SK-N-SH treated with all-trans-retinoic acid at 6 μM for 48 hours (cell line): ENCODE results near the gene NARF.
A peak's percentile ranks its signal among the peaks of the same experiment; 100 is the strongest.

Experiments
- ATAC-seq: fragments of 200-7000 bp; cut with Tn5 transposase; 3 replicates; pipeline ENCODE4 v1.9.1; 2020; ENCODE audit warnings: mild to moderate bottlenecking, moderate library complexity
- ARNTL ChIP-seq: fragments of 450-650 bp; formaldehyde crosslinking; IDR thresholded peaks from 2 replicates; pipeline ENCODE4 v1.5.0; 2020; ENCODE audit warnings: low read depth, mild to moderate bottlenecking, moderate library complexity, borderline replicate concordance
- BACH2 ChIP-seq: fragments of 250-450 bp; sonication (Bioruptor Pico); IDR thresholded peaks from 2 replicates; pipeline ENCODE4 v1.9.0; 2021; ENCODE audit warnings: mild to moderate bottlenecking, borderline replicate concordance
- CREB5 ChIP-seq: fragments of 250-450 bp; sonication (Bioruptor Pico); IDR thresholded peaks from 2 replicates; pipeline ENCODE4 v1.5.1; 2020; ENCODE audit warnings: low read depth, mild to moderate bottlenecking, moderate library complexity
- CSRNP3 ChIP-seq: fragments of 250-450 bp; sonication (Bioruptor Pico); IDR thresholded peaks from 2 replicates; pipeline ENCODE4 v1.5.1; 2021; ENCODE audit warnings: mild to moderate bottlenecking, moderate library complexity
- ESRRG ChIP-seq: fragments of 250-450 bp; sonication (Bioruptor Pico); IDR thresholded peaks from 2 replicates; pipeline ENCODE4 v1.6.1; 2021; ENCODE audit warnings: mild to moderate bottlenecking
- GLIS3 ChIP-seq: fragments of 250-450 bp; sonication (Bioruptor Pico); IDR thresholded peaks from 2 replicates; pipeline ENCODE4 v1.5.0; 2020; ENCODE audit warnings: mild to moderate bottlenecking, moderate library complexity
- OSR1 ChIP-seq: fragments of 250-450 bp; sonication (Bioruptor Pico); IDR thresholded peaks from 2 replicates; pipeline ENCODE4 v1.8.0; 2022; ENCODE audit warnings: moderate library complexity, mild to moderate bottlenecking, inconsistent platforms
- PATZ1 ChIP-seq: fragments of 250-450 bp; sonication (Bioruptor Pico); IDR thresholded peaks from 2 replicates; pipeline ENCODE4 v1.8.0; 2020; ENCODE audit warnings: mild to moderate bottlenecking, moderate library complexity, borderline replicate concordance
- POU6F1 ChIP-seq: fragments of 250-450 bp; sonication (Bioruptor Pico); IDR thresholded peaks from 2 replicates; pipeline ENCODE4 v1.8.0; 2021; ENCODE audit warnings: low read depth, mild to moderate bottlenecking, moderate library complexity, borderline replicate concordance
- PPARA ChIP-seq: fragments of 250-450 bp; sonication (Bioruptor Pico); IDR thresholded peaks from 2 replicates; pipeline ENCODE4 v1.5.0; 2020; ENCODE audit warnings: mild to moderate bottlenecking, borderline replicate concordance
- SNAI2 ChIP-seq: fragments of 250-450 bp; sonication (Bioruptor Pico); IDR thresholded peaks from 2 replicates; pipeline ENCODE4 v1.5.0; 2020; ENCODE audit warnings: mild to moderate bottlenecking, moderate library complexity
- TCF4 ChIP-seq: fragments of 250-450 bp; sonication (Bioruptor Pico); IDR thresholded peaks from 2 replicates; pipeline ENCODE4 v1.8.0; 2021; ENCODE audit warnings: mild to moderate bottlenecking, moderate library complexity, borderline replicate concordance
- TSHZ2 ChIP-seq: fragments of 250-450 bp; sonication (Bioruptor Pico); IDR thresholded peaks from 2 replicates; pipeline ENCODE4 v1.5.0; 2020; ENCODE audit warnings: mild to moderate bottlenecking, moderate library complexity
- ZC3H10 ChIP-seq: fragments of 250-450 bp; sonication (Bioruptor Pico); IDR thresholded peaks from 2 replicates; pipeline ENCODE4 v1.5.1; 2021; ENCODE audit warnings: mild to moderate bottlenecking, moderate library complexity
- ZFP3 ChIP-seq: fragments of 250-450 bp; sonication (Bioruptor Pico); IDR thresholded peaks from 2 replicates; pipeline ENCODE4 v1.5.0; 2020; ENCODE audit warnings: mild to moderate bottlenecking, moderate library complexity
- ZFP30 ChIP-seq: fragments of 450-650 bp; formaldehyde crosslinking; IDR thresholded peaks from 2 replicates; pipeline ENCODE4 v1.5.0; 2022; ENCODE audit warnings: mild to moderate bottlenecking, moderate library complexity
- ZNF565 ChIP-seq: fragments of 450-650 bp; formaldehyde crosslinking; conservative IDR thresholded peaks from 2 replicates; pipeline ENCODE4 v1.5.0; 2020; ENCODE audit warnings: low read depth, mild to moderate bottlenecking, moderate library complexity
- ZNF70 ChIP-seq: fragments of 450-650 bp; formaldehyde crosslinking; IDR thresholded peaks from 2 replicates; pipeline ENCODE4 v1.5.0; 2020; ENCODE audit warnings: mild to moderate bottlenecking, moderate library complexity
- ZNF8 ChIP-seq: fragments of 450-650 bp; formaldehyde crosslinking; IDR thresholded peaks from 2 replicates; pipeline ENCODE4 v1.5.0; 2020; ENCODE audit warnings: mild to moderate bottlenecking, moderate library complexity

The NARF gene

GRCh38 chr17:82424001-82424862, 34.3 kb upstream of the NARF start:
- peak; percentile 75 for ATAC-seq
- TF ChIP-seq ZNF565 (no peak), TCF4 (CRISPR knock-in tag) (no peak), SNAI2 (no peak), ZC3H10 (CRISPR knock-in tag) (no peak), ESRRG (no peak), ZFP30 (CRISPR knock-in tag) (no peak), PATZ1 (CRISPR knock-in tag) (no peak), GLIS3 (no peak), PPARA (CRISPR knock-in tag) (no peak), ZFP3 (CRISPR knock-in tag) (no peak), CREB5 (CRISPR knock-in tag) (no peak)

- TF ChIP-seq TCF4 (CRISPR knock-in tag) (no peak), ZNF70 (CRISPR knock-in tag) (no peak), ARNTL (CRISPR knock-in tag) (no peak), POU6F1 (CRISPR knock-in tag) (no peak), GLIS3 (no peak), ZFP30 (CRISPR knock-in tag) (no peak), ZFP3 (CRISPR knock-in tag) (no peak), OSR1 (no peak), ZNF8 (no peak)
- TF ChIP-seq, all 23 proteins: peak for 0
- ATAC-seq = no peak
Observed at GRCh38 chr17:82424863-82425159, 33.7 kb upstream of the NARF start.

- TF ChIP-seq BACH2 (CRISPR knock-in tag) = no peak
- TF ChIP-seq TSHZ2 (CRISPR knock-in tag) = no peak
- no peak for ATAC-seq
Observed at GRCh38 chr17:82428546-82428945, 30.0 kb upstream of the NARF start.

GRCh38 chr17:82429824-82430223, 28.7 kb upstream of the NARF start:
- no peak for ATAC-seq
- TF ChIP-seq PPARA (CRISPR knock-in tag) = no peak
- no peak for TF ChIP-seq CSRNP3
- TF ChIP-seq CREB5 (CRISPR knock-in tag) = no peak
- no peak for TF ChIP-seq ZFP3 (CRISPR knock-in tag)
- TF ChIP-seq BACH2 (CRISPR knock-in tag) = no peak
